K562 (cell line): ENCODE results near the gene LOXL4. TPM values are rescaled to one million over a fixed set of nuclear protein-coding genes. Genes with fewer than 3 reads are reported as not detected.

ENCODE experiments used
- ATAC-seq: fragments of 200-7000 bp; cut with Tn5 transposase; 3 replicates; pipeline ENCODE4 v1.9.1; 2020; ENCODE audit warnings: moderate library complexity
- BruUV-seq: library from RNA; stranded (reverse); fragments of 400-500 nt; replicated peaks from 2 replicates; lab custom pipeline; 2021; lab: Mats Ljungman, UMichigan
- CTCF ChIA-PET: fragments of 300-600 bp; formaldehyde crosslinking; extraction: SDS; loops from one replicate; lab custom pipeline; 2021; ENCODE audit warnings: low intra/inter-chr PET ratio; lab: Yijun Ruan, JAX
- POLR2A ChIA-PET: fragments of 300-600, 350-650 bp; sonication (Branson Sonifier 250); formaldehyde crosslinking; extraction: SDS; loops from one replicate; lab custom pipeline; 2021; ENCODE audit warnings: antibody characterized with exemption, inconsistent platforms; lab: Yijun Ruan, JAX
- DNase-seq, 4 experiments: peaks; one replicate each; pipeline versions ENCODE4 v3.0.0 to v3.0.0-alpha.2; 2011 to 2018; ENCODE audit warnings: low spot score in 3 of 4, mixed read lengths in 3 of 4; ENCODE audit errors: extremely low read depth in 1 of 4
- FAIRE-seq: peaks from 2 replicates; lab custom pipeline; 2011; peaks lifted over from hg19 to GRCh38; lab: Jason Lieb, UNC
- H2AFZ ChIP-seq: 2 replicates; pipeline ENCODE4 v1.6.0; 2011; ENCODE audit warnings: low read depth, low read length, control low read depth, inconsistent platforms
- H3K27ac ChIP-seq: fragments of 200-600 bp; 3 replicates; pipeline ENCODE4 v1.8.0; 2011; ENCODE audit warnings: low read depth, mild to moderate bottlenecking, control low read depth, inconsistent platforms, low read length, moderate library complexity, mixed read lengths; ENCODE audit errors: extremely low read depth
- H3K27me3 ChIP-seq, 2 experiments: fragments of 300-600 bp in 1 of 2; 2 replicates in 1 of 2; 3 replicates in 1 of 2; pipeline versions ENCODE4 v1.6.0 to v1.8.0; 2011; ENCODE audit warnings: inconsistent platforms in 2 of 2, low read length in 2 of 2, mild to moderate bottlenecking in 1 of 2, mixed read lengths in 1 of 2, moderate library complexity in 1 of 2; ENCODE audit not compliant: control insufficient read depth in 2 of 2, insufficient read depth in 2 of 2
- H3K36me3 ChIP-seq: fragments of 300-600 bp; 3 replicates; pipeline ENCODE4 v1.8.0; 2011; ENCODE audit warnings: mild to moderate bottlenecking, low read length, inconsistent platforms; ENCODE audit not compliant: control insufficient read depth, insufficient read depth
- H3K4me1 ChIP-seq, 2 experiments: fragments of 200-600 bp in 1 of 2; replicated peaks in 1 of 2; 2 replicates in 1 of 2; 3 replicates in 1 of 2; pipeline versions ENCODE4 v1.5.1 to v1.8.0; 2011; ENCODE audit warnings: inconsistent platforms in 2 of 2, low read length in 2 of 2, mild to moderate bottlenecking in 1 of 2, mixed read lengths in 1 of 2, moderate library complexity in 1 of 2; ENCODE audit not compliant: control insufficient read depth in 2 of 2, insufficient read depth in 2 of 2
- H3K4me2 ChIP-seq: 2 replicates; pipeline ENCODE4 v1.6.1; 2011; ENCODE audit warnings: low read length, control low read depth, inconsistent platforms, mixed read lengths; ENCODE audit not compliant: insufficient read depth
- H3K4me3 ChIP-seq: fragments of 200-600 bp; sonication (generic), shearing (Covaris generic); 2 replicates; pipeline ENCODE4 v1.5.1; 2016; ENCODE audit warnings: control low read depth, inconsistent platforms
- H3K79me2 ChIP-seq: fragments of 200-600 bp; 3 replicates; pipeline ENCODE4 v1.8.0; 2011; ENCODE audit warnings: low read length, inconsistent platforms; ENCODE audit not compliant: control insufficient read depth, insufficient read depth
- H3K9ac ChIP-seq, 2 experiments: 2 replicates each; pipeline versions ENCODE4 v1.6.0 to v1.6.1; 2011; ENCODE audit warnings: low read depth in 2 of 2, low read length in 2 of 2, control low read depth in 1 of 2, inconsistent platforms in 1 of 2, mild to moderate bottlenecking in 1 of 2, mixed read lengths in 1 of 2; ENCODE audit not compliant: insufficient read depth in 1 of 2
- H3K9me1 ChIP-seq: one replicate; pipeline ENCODE4 v1.6.0; 2011; ENCODE audit warnings: inconsistent platforms, mild to moderate bottlenecking, low read length, moderate library complexity; ENCODE audit not compliant: control insufficient read depth, insufficient read depth
- H3K9me3 ChIP-seq: replicated peaks from 2 replicates; pipeline ENCODE4 v1.5.1; 2011; ENCODE audit warnings: low read depth, low read length, inconsistent platforms; ENCODE audit not compliant: control insufficient read depth, insufficient read depth
- H4K20me1 ChIP-seq: replicated peaks from 2 replicates; pipeline ENCODE4 v1.6.1; 2011; ENCODE audit warnings: low read length, inconsistent platforms, mixed read lengths; ENCODE audit not compliant: control insufficient read depth, insufficient read depth
- BCOR ChIP-seq: fragments of 450-650 bp; IDR thresholded peaks from 2 replicates; pipeline ENCODE4 v1.6.1; 2016
- BRF1 ChIP-seq: IDR thresholded peaks from 3 replicates; pipeline ENCODE4 v1.6.1; 2011; ENCODE audit warnings: borderline replicate concordance, mild to moderate bottlenecking; ENCODE audit not compliant: insufficient read length; ENCODE audit errors: extremely low read depth
- ELF2 ChIP-seq: fragments of 250-450 bp; sonication (Bioruptor Pico); IDR thresholded peaks from 2 replicates; pipeline ENCODE4 v1.5.0; 2021; ENCODE audit warnings: mild to moderate bottlenecking
- ELK3 ChIP-seq: fragments of 450-650 bp; formaldehyde crosslinking; IDR thresholded peaks from 2 replicates; pipeline ENCODE4 v1.4.0; 2020; ENCODE audit warnings: mild to moderate bottlenecking
- FOXJ2 ChIP-seq: fragments of 200-800 bp; sonication (Bioruptor generic); IDR thresholded peaks from 2 replicates; pipeline ENCODE4 v1.6.1; 2016; ENCODE audit warnings: missing genetic modification characterization, missing compliant biosample characterization
- GATAD2A ChIP-seq: fragments of 450-650 bp; IDR thresholded peaks from 2 replicates; pipeline ENCODE4 v1.6.1; 2017
- GMEB1 ChIP-seq: fragments of 250-450 bp; sonication (Bioruptor Pico); IDR thresholded peaks from 2 replicates; pipeline ENCODE4 v1.4.0; 2020; ENCODE audit warnings: mild to moderate bottlenecking
- HDAC6 ChIP-seq: IDR thresholded peaks from 2 replicates; pipeline ENCODE4 v1.6.1; 2012; ENCODE audit warnings: low read depth, mild to moderate bottlenecking, control low read depth, inconsistent platforms, low read length, moderate library complexity
- HINFP ChIP-seq: fragments of 450-650 bp; conservative IDR thresholded peaks from 2 replicates; pipeline ENCODE4 v1.6.1; 2016; ENCODE audit warnings: missing genetic modification characterization, low read depth, mild to moderate bottlenecking, control low read depth, missing compliant biosample characterization
- HNRNPUL1 ChIP-seq: fragments of 200-400 bp; formaldehyde crosslinking; IDR thresholded peaks from 2 replicates; pipeline ENCODE4 v1.6.1; 2017; ENCODE audit warnings: low read length
- NFIC ChIP-seq: fragments of 450-650 bp; IDR thresholded peaks from 2 replicates; pipeline ENCODE4 v1.6.1; 2017; ENCODE audit warnings: mild to moderate bottlenecking, inconsistent platforms
- PURB ChIP-seq: sonication (generic); formaldehyde crosslinking; IDR thresholded peaks from 2 replicates; pipeline ENCODE4 v1.9.0; 2021; ENCODE audit warnings: low read depth, mild to moderate bottlenecking, missing genetic modification reagents
- RBM15 ChIP-seq: fragments of 200-400 bp; formaldehyde crosslinking; IDR thresholded peaks from 2 replicates; pipeline ENCODE4 v1.6.1; 2018; ENCODE audit warnings: mild to moderate bottlenecking, low read length, moderate library complexity; ENCODE audit not compliant: insufficient read depth
- SAFB ChIP-seq: fragments of 200-400 bp; formaldehyde crosslinking; IDR thresholded peaks from 2 replicates; pipeline ENCODE4 v1.6.1; 2017; ENCODE audit warnings: low read depth, low read length, borderline replicate concordance
- SMARCA5 ChIP-seq: fragments of 450-650 bp; IDR thresholded peaks from 2 replicates; pipeline ENCODE4 v1.6.1; 2016
- ZBTB26 ChIP-seq: fragments of 450-650 bp; formaldehyde crosslinking; IDR thresholded peaks from 2 replicates; pipeline ENCODE4 v1.4.0; 2022; ENCODE audit warnings: missing genetic modification characterization
- ZFX ChIP-seq: sonication (generic); formaldehyde crosslinking; IDR thresholded peaks from 2 replicates; pipeline ENCODE4 v1.8.0; 2022; ENCODE audit warnings: mild to moderate bottlenecking, missing genetic modification reagents, moderate library complexity
- ZNF316 ChIP-seq: fragments of 450-650 bp; IDR thresholded peaks from 2 replicates; pipeline ENCODE4 v1.6.1; 2016
- ZNF395 ChIP-seq: fragments of 200-800 bp; sonication (Bioruptor generic); IDR thresholded peaks from 2 replicates; pipeline ENCODE4 v1.6.1; 2017; ENCODE audit warnings: missing genetic modification characterization, missing compliant biosample characterization
- WGBS: fragments of 100-300 bp; shearing (Covaris generic); methylation state at CpG from one replicate; pipeline ENCODE4 v1.1.6; 2016; ENCODE audit warnings: low coverage, mixed read lengths; ENCODE audit not compliant: insufficient coverage; ENCODE audit errors: missing lambda C conversion rate; 5-methylcytosine and 5-hydroxymethylcytosine counted together
- in situ Hi-C: fragments of 300-500 bp; cut with MboI; formaldehyde crosslinking; loops from 4 replicates; pipeline ENCODE4 v1.15.0; 2018; ENCODE audit warnings: inconsistent platforms, mixed read lengths
- intact Hi-C: fragments of 100-400 bp; cut with micrococcal nuclease; formaldehyde crosslinking; loops from 2 replicates; pipeline ENCODE4 v1.14.2; 2022
- polyA plus RNA-seq, 8 experiments: library from polyadenylated mRNA; depleted of rRNA in 4 of 8; stranded (reverse) in 5 of 8; unstranded in 3 of 8; fragments of >200 nt; fragmentation: Nextera tagmentation in 2 of 8; fragmentation: Illumina TruSeq in 1 of 8; extraction: Ambion mirVana in 2 of 8; extraction: Trizol in 1 of 8; gene quantifications; 2 replicates each; pipeline versions ENCODE4 v1.2.1 to v1.2.3, GENCODE V29; 2011 to 2014; ENCODE audit warnings: inconsistent platforms in 1 of 8, missing spikeins in 1 of 8
- total RNA-seq, 7 experiments: library from RNA; depleted of rRNA in 6 of 7; stranded (reverse); fragments of >200 nt in 6 of 7; fragmentation: Illumina TruSeq in 2 of 7; extraction: Trizol in 2 of 7; gene quantifications; 2 replicates each; pipeline versions ENCODE4 v1.2.1 to v1.2.3, GENCODE V29; 2011 to 2021; ENCODE audit warnings: low replicate concordance in 1 of 7

Gene LOXL4
- total and polyA plus RNA-seq, 9 of the 15 experiments (the other 6 are each of a cell fraction or from before 2014, with no cell fraction given) = 0.03 to 0.35 (median 0.05) TPM; not detected in 3

GRCh38 chr10:98224509-98224908 is 43.5 kb downstream of the LOXL4 start:
- WGBS = 47% methylated on average over 2 of the region's 2 CpGs
- Histone ChIP-seq H3K9me1 (no peaks in the 10 kb centered on the region), H2AFZ (no peak overlapping the region), H3K27ac (no peak overlapping the region), H3K4me2 (no peak overlapping the region), H3K36me3 (no peaks in the 10 kb centered on the region; the same call in 2 of the 3 replicates), H3K4me1 (peaks cover 4 to 5% of the 10 kb centered on the region in 2 experiments; a peak in 3 of 5 replicates), H3K27me3 (no peaks in the 10 kb centered on the region), H4K20me1 (no peaks in the 10 kb centered on the region), H3K9me3 (no peaks in the 10 kb centered on the region), H3K4me3 (no peak overlapping the region), H3K79me2 (peaks cover 23% of the 10 kb centered on the region), H3K9ac (no peak overlapping the region)
- in situ Hi-C loops = no loop called here
- POLR2A ChIA-PET = no interaction called here
- intact Hi-C loops = no loop called here
- no peak for FAIRE-seq
- no TSS peak for BruUV-seq
- CTCF ChIA-PET = no interaction called here
- ATAC-seq = no peak
- no peak for DNase-seq
- no peak for TF ChIP-seq SMARCA5
- no peak for TF ChIP-seq HNRNPUL1
- TF ChIP-seq HDAC6 = no peak
- TF ChIP-seq HINFP (tag) = no peak
- no peak for TF ChIP-seq RBM15
- TF ChIP-seq GMEB1 = no peak
- TF ChIP-seq PURB (CRISPR knock-in tag) = no peak
- no peak for TF ChIP-seq ZNF395 (CRISPR knock-in tag)
- no peak for TF ChIP-seq BCOR
- no peak for TF ChIP-seq NFIC
- TF ChIP-seq ZBTB26 (CRISPR knock-in tag) = no peak
- TF ChIP-seq ELK3 (CRISPR knock-in tag) = no peak
- TF ChIP-seq FOXJ2 (tag) = no peak
- no peak for TF ChIP-seq GATAD2A
- no peak for TF ChIP-seq ELF2 (CRISPR knock-in tag)
- TF ChIP-seq SAFB = no peak
- no peak for TF ChIP-seq ZFX (CRISPR knock-in tag)
- TF ChIP-seq ZNF316 = no peak
- TF ChIP-seq BRF1 = no peak
